ENCODE measurements around the gene TRAK1.

GRCh38 chr3:42098171-42098570, 7.0 kb downstream of the TRAK1 start:
- TF ChIP-seq, protein P1, sequence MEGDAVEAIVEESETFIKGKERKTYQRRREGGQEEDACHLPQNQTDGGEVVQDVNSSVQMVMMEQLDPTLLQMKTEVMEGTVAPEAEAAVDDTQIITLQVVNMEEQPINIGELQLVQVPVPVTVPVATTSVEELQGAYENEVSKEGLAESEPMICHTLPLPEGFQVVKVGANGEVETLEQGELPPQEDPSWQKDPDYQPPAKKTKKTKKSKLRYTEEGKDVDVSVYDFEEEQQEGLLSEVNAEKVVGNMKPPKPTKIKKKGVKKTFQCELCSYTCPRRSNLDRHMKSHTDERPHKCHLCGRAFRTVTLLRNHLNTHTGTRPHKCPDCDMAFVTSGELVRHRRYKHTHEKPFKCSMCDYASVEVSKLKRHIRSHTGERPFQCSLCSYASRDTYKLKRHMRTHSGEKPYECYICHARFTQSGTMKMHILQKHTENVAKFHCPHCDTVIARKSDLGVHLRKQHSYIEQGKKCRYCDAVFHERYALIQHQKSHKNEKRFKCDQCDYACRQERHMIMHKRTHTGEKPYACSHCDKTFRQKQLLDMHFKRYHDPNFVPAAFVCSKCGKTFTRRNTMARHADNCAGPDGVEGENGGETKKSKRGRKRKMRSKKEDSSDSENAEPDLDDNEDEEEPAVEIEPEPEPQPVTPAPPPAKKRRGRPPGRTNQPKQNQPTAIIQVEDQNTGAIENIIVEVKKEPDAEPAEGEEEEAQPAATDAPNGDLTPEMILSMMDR (conservative IDR thresholded peaks at IDR 0.05; ENCODE audit: low read length) = no peak
- no peak for TF ChIP-seq EZH2phosphoT487 (IDR thresholded peaks at IDR 0.05; ENCODE audit: borderline replicate concordance, low read depth, low read length)

Data from OCI-LY7 (cell line).